ENCODE results near the gene MOGAT2. TPM values are rescaled to one million over a fixed set of nuclear protein-coding genes. Genes with fewer than 3 reads are reported as not detected.
A peak's percentile ranks its signal among the peaks of the same experiment; 100 is the strongest.

The MOGAT2 gene
- total and polyA plus RNA-seq, 4 donors, result 0.15 to 13.4 TPM; not detected in 2

DNA sequence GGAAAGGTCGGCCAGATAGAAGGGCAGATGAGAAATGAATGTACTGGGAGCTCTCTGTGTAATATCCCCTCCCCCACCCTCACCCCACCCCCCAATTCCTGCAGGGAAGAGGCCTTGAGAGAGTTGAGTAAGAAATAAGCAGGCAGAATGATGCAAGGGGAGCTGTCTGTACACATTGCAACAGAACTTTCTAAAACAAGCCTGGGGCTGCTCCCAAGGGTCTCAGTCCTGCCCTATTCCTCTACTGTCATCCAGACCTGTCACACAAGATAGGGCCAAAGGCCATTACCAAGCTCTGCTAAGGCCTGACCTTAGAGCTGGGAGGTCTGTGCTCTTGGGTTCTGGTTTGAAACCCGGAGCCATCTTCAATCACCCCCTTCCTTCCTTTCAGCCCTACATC, 45.2 kb downstream of the MOGAT2 start:
- Histone ChIP-seq H3K27me3 (ENCODE audit: control insufficient read depth in 1 of 2, insufficient read depth in 2 of 2, low read length in 1 of 2) (no peaks in the 10 kb centered on the region), H3K36me3 (ENCODE audit: control insufficient read depth in 1 of 2, insufficient read depth in 2 of 2, low read length in 1 of 2) (no peaks in the 10 kb centered on the region), H3K4me1 (ENCODE audit: control insufficient read depth in 1 of 2, insufficient read depth in 2 of 2, low read length in 2 of 2) (no peaks in the 10 kb centered on the region), H3K9me3 (ENCODE audit: control insufficient read depth, low read length) (no peaks in the 10 kb centered on the region), H3K4me3 (ENCODE audit: low read length in 2 of 2) (no peak overlapping the region), H3K27ac (ENCODE audit: low read depth in 1 of 2, low read length in 2 of 2) (no peak overlapping the region)
- intact Hi-C loops (cut with DNase I), result no loop called here
- no peak for ATAC-seq (ENCODE audit: low FRiP score)
- DNase-seq, result no peak
- WGBS, 2 donors, result 88 to 89% methylated on average over 2 of the region's 2 CpGs

GRCh38 chr11:75763846-75764245, 46.2 kb downstream of the MOGAT2 start:
- intact Hi-C loops (cut with DNase I), result no loop called here
- Histone ChIP-seq H3K9me3 (ENCODE audit: control insufficient read depth, low read length) (no peaks in the 10 kb centered on the region), H3K4me3 (ENCODE audit: low read length in 2 of 2) (no peak overlapping the region), H3K27me3 (ENCODE audit: control insufficient read depth in 1 of 2, insufficient read depth in 2 of 2, low read length in 1 of 2) (no peaks in the 10 kb centered on the region), H3K27ac (ENCODE audit: low read depth in 1 of 2, low read length in 2 of 2) (no peak overlapping the region), H3K36me3 (ENCODE audit: control insufficient read depth in 1 of 2, insufficient read depth in 2 of 2, low read length in 1 of 2) (no peaks in the 10 kb centered on the region), H3K4me1 (ENCODE audit: control insufficient read depth in 1 of 2, insufficient read depth in 2 of 2, low read length in 2 of 2) (no peaks in the 10 kb centered on the region)
- WGBS, 2 donors, result 7 to 13% methylated on average over 3 of the region's 3 CpGs
- ATAC-seq (ENCODE audit: low FRiP score), result no peak
- DNase-seq, result no peak

DNA sequence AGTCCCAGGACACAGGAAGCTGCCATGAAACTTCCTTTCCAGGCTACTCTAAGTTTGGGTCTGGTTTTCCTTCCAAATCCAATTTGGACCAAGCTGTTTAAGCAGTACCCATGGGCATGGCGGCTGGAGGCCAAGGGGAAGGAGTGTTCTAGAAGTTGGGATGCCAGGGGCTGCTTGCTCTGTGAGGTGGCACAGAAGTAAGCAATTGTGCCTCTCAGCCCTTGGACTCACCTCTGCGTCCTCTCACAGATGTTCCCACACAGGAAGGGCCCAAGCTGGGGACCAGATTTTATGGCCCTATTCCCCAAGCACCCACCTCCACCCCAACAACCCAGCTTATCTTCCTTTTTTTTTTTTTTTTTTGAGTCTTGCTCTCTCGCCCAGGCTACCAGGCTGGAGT, 47.5 kb downstream of the MOGAT2 start:
- ATAC-seq (ENCODE audit: low FRiP score) (no peak), DNase-seq (no peak)
- H3K27me3 ChIP-seq (ENCODE audit: control insufficient read depth in 1 of 2, insufficient read depth in 2 of 2, low read length in 1 of 2), result no peaks in the 10 kb centered on the region
- WGBS, 2 donors, result 97 to 100% methylated on average over 2 to 3 of the region's 3 CpGs
- H3K27ac ChIP-seq (ENCODE audit: low read depth in 1 of 2, low read length in 2 of 2), result no peak overlapping the region
- H3K4me3 ChIP-seq (ENCODE audit: low read length in 2 of 2), result no peak overlapping the region
- intact Hi-C loops (cut with DNase I), result loop anchor here in 1 of 2 donors (5.0 kb wide), 1 partner anchor 63 kb away; no protein-coding TSS in a partner anchor
- no peaks in the 10 kb centered on the region for H3K4me1 ChIP-seq (ENCODE audit: control insufficient read depth in 1 of 2, insufficient read depth in 2 of 2, low read length in 2 of 2)
- H3K9me3 ChIP-seq (ENCODE audit: control insufficient read depth, low read length), result no peaks in the 10 kb centered on the region
- H3K36me3 ChIP-seq (ENCODE audit: control insufficient read depth in 1 of 2, insufficient read depth in 2 of 2, low read length in 1 of 2), result no peaks in the 10 kb centered on the region

DNA sequence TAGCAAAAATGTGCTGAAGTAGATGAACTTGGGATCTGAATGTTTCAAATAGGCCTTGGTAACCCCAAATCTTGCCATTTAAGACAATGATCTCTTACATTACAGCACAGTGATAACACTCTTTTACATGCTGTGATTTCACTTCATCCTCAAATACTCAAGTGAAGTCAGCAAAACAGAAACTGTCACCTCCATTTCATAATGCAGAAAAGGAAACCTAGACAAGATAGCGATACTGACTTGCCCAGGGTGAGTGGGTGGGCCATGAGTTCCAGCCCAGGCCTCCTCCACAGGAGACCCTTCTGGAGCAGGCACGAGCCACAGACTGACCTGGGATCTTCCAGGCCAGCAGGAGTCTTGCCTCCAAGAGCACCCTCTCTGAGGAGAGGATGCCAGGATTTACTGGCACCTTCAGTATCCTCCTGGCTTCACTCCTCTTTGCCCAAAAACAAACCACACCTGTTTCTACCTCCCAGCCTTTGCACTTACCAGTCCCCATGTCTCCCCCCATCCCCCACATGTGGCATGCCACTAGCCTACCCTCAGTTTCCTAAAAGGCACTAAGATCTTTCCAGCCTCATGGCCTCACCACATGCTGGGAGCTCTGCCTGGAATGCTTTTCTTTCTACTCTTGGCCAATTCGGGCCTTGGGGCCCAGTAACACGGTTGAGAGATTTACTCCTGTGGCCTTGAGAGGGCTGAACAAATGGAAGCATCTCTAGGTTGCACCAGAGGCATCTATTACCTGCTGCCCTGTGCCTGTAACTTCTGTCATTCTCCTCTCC, 49.0 kb downstream of the MOGAT2 start:
- 56 to 65% methylated on average over 4 of the region's 4 CpGs for WGBS, 2 donors
- DNase-seq, result no peak
- no peak overlapping the region for H3K4me3 ChIP-seq (ENCODE audit: low read length in 2 of 2)
- intact Hi-C loops (cut with DNase I), result loop anchor here in 1 of 2 donors (5.0 kb wide), 1 partner anchor 64 kb away; no protein-coding TSS in a partner anchor
- no peaks in the 10 kb centered on the region for H3K9me3 ChIP-seq (ENCODE audit: control insufficient read depth, low read length)
- ATAC-seq (ENCODE audit: low FRiP score), result no peak
- H3K4me1 ChIP-seq (ENCODE audit: control insufficient read depth in 1 of 2, insufficient read depth in 2 of 2, low read length in 2 of 2), result no peaks in the 10 kb centered on the region
- no peaks in the 10 kb centered on the region for H3K36me3 ChIP-seq (ENCODE audit: control insufficient read depth in 1 of 2, insufficient read depth in 2 of 2, low read length in 1 of 2)
- H3K27me3 ChIP-seq (ENCODE audit: control insufficient read depth in 1 of 2, insufficient read depth in 2 of 2, low read length in 1 of 2), result no peaks in the 10 kb centered on the region
- no peak overlapping the region for H3K27ac ChIP-seq (ENCODE audit: low read depth in 1 of 2, low read length in 2 of 2)

GRCh38 chr11:75767228-75767572, 49.6 kb downstream of the MOGAT2 start:
- intact Hi-C loops (cut with DNase I), result loop anchor here in 1 of 2 donors (5.0 kb wide), 1 partner anchor 65 kb away; no protein-coding TSS in a partner anchor
- H3K4me1 ChIP-seq (ENCODE audit: control insufficient read depth in 1 of 2, insufficient read depth in 2 of 2, low read length in 2 of 2), result no peaks in the 10 kb centered on the region
- no peaks in the 10 kb centered on the region for H3K9me3 ChIP-seq (ENCODE audit: control insufficient read depth, low read length)
- H3K27me3 ChIP-seq (ENCODE audit: control insufficient read depth in 1 of 2, insufficient read depth in 2 of 2, low read length in 1 of 2), result no peaks in the 10 kb centered on the region
- H3K27ac ChIP-seq (ENCODE audit: low read depth in 1 of 2, low read length in 2 of 2), result no peak overlapping the region
- no peak overlapping the region for H3K4me3 ChIP-seq (ENCODE audit: low read length in 2 of 2)
- no peak for DNase-seq
- WGBS, 2 donors, result 94% methylated on average over 6 of the region's 6 CpGs
- ATAC-seq (ENCODE audit: low FRiP score), result no peak
- H3K36me3 ChIP-seq (ENCODE audit: control insufficient read depth in 1 of 2, insufficient read depth in 2 of 2, low read length in 1 of 2), result no peaks in the 10 kb centered on the region

- 33 to 40% methylated on average over 1 of the region's 1 CpG for WGBS, 2 donors
- no peaks in the 10 kb centered on the region for H3K9me3 ChIP-seq (ENCODE audit: control insufficient read depth, low read length)
- ATAC-seq (ENCODE audit: low FRiP score) (no peak), DNase-seq (no peak)
- no peak overlapping the region for H3K4me3 ChIP-seq (ENCODE audit: low read length in 2 of 2)
- no peaks in the 10 kb centered on the region for H3K4me1 ChIP-seq (ENCODE audit: control insufficient read depth in 1 of 2, insufficient read depth in 2 of 2, low read length in 2 of 2)
- H3K27me3 ChIP-seq (ENCODE audit: control insufficient read depth in 1 of 2, insufficient read depth in 2 of 2, low read length in 1 of 2), result no peaks in the 10 kb centered on the region
- no peaks in the 10 kb centered on the region for H3K36me3 ChIP-seq (ENCODE audit: control insufficient read depth in 1 of 2, insufficient read depth in 2 of 2, low read length in 1 of 2)
- intact Hi-C loops (cut with DNase I), result loop anchor here in 1 of 2 donors (5.0 kb wide), 1 partner anchor 65 kb away; no protein-coding TSS in a partner anchor
- H3K27ac ChIP-seq (ENCODE audit: low read depth in 1 of 2, low read length in 2 of 2), result no peak overlapping the region
Observed at GRCh38 chr11:75767793-75768111, 50.1 kb downstream of the MOGAT2 start.

GRCh38 chr11:75768112-75768908, 50.7 kb downstream of the MOGAT2 start, which contains the start of gene DGAT2:
Gene DGAT2, plus strand, starts transcription at chr11:75768778. Its CDS starts 214 bp downstream, at chr11:75768992.
- Histone ChIP-seq H3K27me3 (ENCODE audit: control insufficient read depth in 1 of 2, insufficient read depth in 2 of 2, low read length in 1 of 2) (no peaks in the 10 kb centered on the region), H3K27ac (ENCODE audit: low read depth in 1 of 2, low read length in 2 of 2) (no peak within 1 kb of the TSS), H3K9me3 (ENCODE audit: control insufficient read depth, low read length) (no peaks in the 10 kb centered on the region), H3K4me1 (ENCODE audit: control insufficient read depth in 1 of 2, insufficient read depth in 2 of 2, low read length in 2 of 2) (no peaks in the 10 kb centered on the region), H3K36me3 (ENCODE audit: control insufficient read depth in 1 of 2, insufficient read depth in 2 of 2, low read length in 1 of 2) (no peaks in the 10 kb centered on the region), H3K4me3 (ENCODE audit: low read length in 2 of 2) (peak within 1 kb of the TSS; percentile 4 to 24)
- DNase-seq, result peak; percentile 81 to 93
- intact Hi-C loops (cut with DNase I), result loop anchor here in 1 of 2 donors (5.0 kb wide), 1 partner anchor 66 kb away; no protein-coding TSS in a partner anchor
- peak; percentile 89 for ATAC-seq (ENCODE audit: low FRiP score)
- WGBS, 2 donors, result 2 to 3% methylated on average over 54 to 66 of the region's 66 CpGs

- Histone ChIP-seq H3K9me3 (ENCODE audit: control insufficient read depth, low read length) (no peaks in the 10 kb centered on the region), H3K4me3 (ENCODE audit: low read length in 2 of 2) (peak overlapping the region in 1 of 2 donors; percentile 24), H3K27ac (ENCODE audit: low read depth in 1 of 2, low read length in 2 of 2) (no peak overlapping the region), H3K36me3 (ENCODE audit: control insufficient read depth in 1 of 2, insufficient read depth in 2 of 2, low read length in 1 of 2) (no peaks in the 10 kb centered on the region), H3K27me3 (ENCODE audit: control insufficient read depth in 1 of 2, insufficient read depth in 2 of 2, low read length in 1 of 2) (no peaks in the 10 kb centered on the region), H3K4me1 (ENCODE audit: control insufficient read depth in 1 of 2, insufficient read depth in 2 of 2, low read length in 2 of 2) (no peaks in the 10 kb centered on the region)
- ATAC-seq (ENCODE audit: low FRiP score) (no peak), DNase-seq (peak in 1 of 2 donors; percentile 74)
- intact Hi-C loops (cut with DNase I), result loop anchor here in 1 of 2 donors (5.0 kb wide), 1 partner anchor 67 kb away; no protein-coding TSS in a partner anchor
- WGBS, 2 donors, result 23% methylated on average over 46 of the region's 46 CpGs
Observed at GRCh38 chr11:75768909-75769771, 51.5 kb downstream of the MOGAT2 start.

All from aorta (tissue), 5 donors.